ENCODE measurements around the gene DNAH2. TPM values are rescaled to one million over a fixed set of nuclear protein-coding genes. Genes with fewer than 3 reads are reported as not detected.

DNAH2 gene
- total and polyA plus RNA-seq, 2 donors (not counting 3 experiments of a cell fraction or from before 2014, with no cell fraction given) = 0.10 to 0.11 TPM

DNA sequence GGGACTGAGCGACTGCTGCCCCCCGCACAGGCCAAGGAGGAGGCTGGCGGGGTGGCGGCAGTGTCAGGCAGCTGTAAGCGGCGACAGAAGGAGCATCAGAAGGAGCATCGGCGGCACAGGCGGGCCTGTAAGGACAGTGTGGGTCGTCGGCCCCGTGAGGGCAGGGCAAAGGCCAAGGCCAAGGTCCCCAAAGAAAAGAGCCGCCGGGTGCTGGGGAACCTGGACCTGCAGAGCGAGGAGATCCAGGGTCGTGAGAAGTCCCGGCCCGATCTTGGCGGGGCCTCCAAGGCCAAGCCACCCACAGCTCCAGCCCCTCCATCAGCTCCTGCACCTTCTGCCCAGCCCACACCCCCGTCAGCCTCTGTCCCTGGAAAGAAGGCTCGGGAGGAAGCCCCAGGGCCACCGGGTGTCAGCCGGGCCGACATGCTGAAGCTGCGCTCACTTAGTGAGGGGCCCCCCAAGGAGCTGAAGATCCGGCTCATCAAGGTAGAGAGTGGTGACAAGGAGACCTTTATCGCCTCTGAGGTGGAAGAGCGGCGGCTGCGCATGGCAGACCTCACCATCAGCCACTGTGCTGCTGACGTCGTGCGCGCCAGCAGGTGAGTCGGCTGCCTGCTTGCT, 131.7 kb downstream of the DNAH2 start:
- H3K36me3 ChIP-seq (ENCODE audit: control insufficient read depth in 2 of 2, extremely low read depth in 1 of 2, insufficient read depth in 2 of 2, low read length in 2 of 2) = peaks cover 6 to 46% of the 10 kb centered on the region in 2 experiments
- dilution Hi-C loops (cut with MboI; ENCODE audit: extremely low pct_ligation_motif_present, low sequenced_read_pairs) = no loop called here

More for the DNA sequence above, 131.7 kb downstream of the DNAH2 start:
- TF ChIP-seq MYC (IDR thresholded peaks at IDR 0.05; ENCODE audit: low read depth, low read length) = no peak
- TF ChIP-seq GATA2 (IDR thresholded peaks at IDR 0.05; ENCODE audit: insufficient read depth, insufficient read length, low read depth, low read length) = no peak
- TF ChIP-seq, protein P1, sequence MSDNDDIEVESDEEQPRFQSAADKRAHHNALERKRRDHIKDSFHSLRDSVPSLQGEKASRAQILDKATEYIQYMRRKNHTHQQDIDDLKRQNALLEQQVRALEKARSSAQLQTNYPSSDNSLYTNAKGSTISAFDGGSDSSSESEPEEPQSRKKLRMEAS (IDR thresholded peaks at IDR 0.05; ENCODE audit: insufficient read depth, insufficient read length) = no peak
- no peak for TF ChIP-seq FOS (IDR thresholded peaks at IDR 0.05; ENCODE audit: borderline replicate concordance, insufficient read depth, low read length)
- TF ChIP-seq POLR2A (IDR thresholded peaks at IDR 0.05; ENCODE audit: low read depth, low read length) = no peak
- no peak for TF ChIP-seq POLR2AphosphoS5 (IDR thresholded peaks at IDR 0.05; ENCODE audit: insufficient read depth, low read depth, low read length)
- no peak for TF ChIP-seq JUN (IDR thresholded peaks at IDR 0.05; ENCODE audit: borderline replicate concordance, insufficient read depth, insufficient read length, low read depth)
- TF ChIP-seq EZH2 (IDR thresholded peaks at IDR 0.05; ENCODE audit: borderline replicate concordance, low read depth, low read length, severe bottlenecking) = no peak
- TF ChIP-seq, protein P2, sequence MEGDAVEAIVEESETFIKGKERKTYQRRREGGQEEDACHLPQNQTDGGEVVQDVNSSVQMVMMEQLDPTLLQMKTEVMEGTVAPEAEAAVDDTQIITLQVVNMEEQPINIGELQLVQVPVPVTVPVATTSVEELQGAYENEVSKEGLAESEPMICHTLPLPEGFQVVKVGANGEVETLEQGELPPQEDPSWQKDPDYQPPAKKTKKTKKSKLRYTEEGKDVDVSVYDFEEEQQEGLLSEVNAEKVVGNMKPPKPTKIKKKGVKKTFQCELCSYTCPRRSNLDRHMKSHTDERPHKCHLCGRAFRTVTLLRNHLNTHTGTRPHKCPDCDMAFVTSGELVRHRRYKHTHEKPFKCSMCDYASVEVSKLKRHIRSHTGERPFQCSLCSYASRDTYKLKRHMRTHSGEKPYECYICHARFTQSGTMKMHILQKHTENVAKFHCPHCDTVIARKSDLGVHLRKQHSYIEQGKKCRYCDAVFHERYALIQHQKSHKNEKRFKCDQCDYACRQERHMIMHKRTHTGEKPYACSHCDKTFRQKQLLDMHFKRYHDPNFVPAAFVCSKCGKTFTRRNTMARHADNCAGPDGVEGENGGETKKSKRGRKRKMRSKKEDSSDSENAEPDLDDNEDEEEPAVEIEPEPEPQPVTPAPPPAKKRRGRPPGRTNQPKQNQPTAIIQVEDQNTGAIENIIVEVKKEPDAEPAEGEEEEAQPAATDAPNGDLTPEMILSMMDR (IDR thresholded peaks at IDR 0.05; ENCODE audit: extremely low read depth in 1 of 2, insufficient read depth in 1 of 2, low read depth in 1 of 2, low read length in 2 of 2) = no peak
- Histone ChIP-seq H3K27ac (ENCODE audit: insufficient read depth, low read depth, low read length) (no peak overlapping the region), H3K4me1 (ENCODE audit: control insufficient read depth, extremely low read depth, insufficient read depth, low read length) (peaks cover 4% of the 10 kb centered on the region), H3K9me1 (replicated peaks; ENCODE audit: control insufficient read depth, extremely low read depth, insufficient read depth, low read length) (no peaks in the 10 kb centered on the region), H3K4me3 (replicated peaks in 1 of 3; ENCODE audit: insufficient read depth in 1 of 3, low read depth in 1 of 3, low read length in 3 of 3) (no peak overlapping the region), H3K27me3 (ENCODE audit: control insufficient read depth in 2 of 2, insufficient read depth in 2 of 2, low read length in 2 of 2) (no peaks in the 10 kb centered on the region), H2AFZ (ENCODE audit: low read depth, low read length) (no peak overlapping the region), H3K79me2 (ENCODE audit: control insufficient read depth, insufficient read depth, low read length) (peaks cover 7% of the 10 kb centered on the region), H4K20me1 (replicated peaks; ENCODE audit: control insufficient read depth, extremely low read depth, insufficient read depth, low read length) (no peaks in the 10 kb centered on the region), H3K9ac (replicated peaks; ENCODE audit: extremely low read depth, insufficient read depth, low read length) (no peak overlapping the region), H3K4me2 (ENCODE audit: insufficient read depth, low read length) (no peak overlapping the region), H3K9me3 (replicated peaks; ENCODE audit: control insufficient read depth, insufficient read depth, low read length) (no peaks in the 10 kb centered on the region)
- BruUV-seq (replicated peaks) = no TSS peak
- CTCF ChIA-PET = interaction anchor here (0.7 to 1.0 kb wide), 2 partner anchors 14 to 141 kb away, joined by 3 to 5 read pairs; no protein-coding TSS in a partner anchor
- no peak for FAIRE-seq
- POLR2A ChIA-PET = no interaction called here
- no peak for DNase-seq (ENCODE audit: low read depth, low spot score)
- intact Hi-C loops (cut with micrococcal nuclease) = loop anchor here (10.0 kb wide), 1 partner anchor 234 kb away; the partner anchor contains the start of gene FXR2
